ENCODE measurements around the gene NKAIN4.

- TF ChIP-seq CTCF (conservative IDR thresholded peaks at IDR 0.05) (no peak), EZH2 (IDR thresholded peaks at IDR 0.05; ENCODE audit: low read depth) (no peak)
These were observed 21.3 kb downstream of the NKAIN4 start for GRCh38 chr20:63233061-63233344.

Data from PC-9 (cell line).